Measurements from ENCODE around the gene ZNRF2. TPM values are rescaled to one million over a fixed set of nuclear protein-coding genes. Genes with fewer than 3 reads are reported as not detected.

The ZNRF2 gene
- total RNA-seq, 2 donors from 2014 or later, result 20.2 to 29.4 TPM

GRCh38 chr7:30244340-30244739, 40.1 kb upstream of the ZNRF2 start:
- H3K4me1 ChIP-seq (ENCODE audit: control insufficient read depth in 1 of 2, low read depth in 2 of 2), result peaks cover 0 to 4% of the 10 kb centered on the region in 2 donors
- DNase-seq (ENCODE audit: low spot score) (no peak), ATAC-seq (ENCODE audit: insufficient number of reproducible peaks, low FRiP score, low read depth) (no peak)
- H3K27me3 ChIP-seq (replicated peaks; ENCODE audit: insufficient read depth), result no peaks in the 10 kb centered on the region
- no peak overlapping the region for H3K4me3 ChIP-seq
- no peaks in the 10 kb centered on the region for H3K36me3 ChIP-seq
- TF ChIP-seq CTCF (IDR thresholded peaks at IDR 0.05), result no peak
- H3K27ac ChIP-seq, result no peak overlapping the region
- H3K9me3 ChIP-seq, result no peaks in the 10 kb centered on the region

GRCh38 chr7:30245913-30246312, 38.5 kb upstream of the ZNRF2 start:
- DNase-seq (ENCODE audit: low spot score), result no peak
- Histone ChIP-seq H3K9me3 (no peaks in the 10 kb centered on the region), H3K36me3 (no peaks in the 10 kb centered on the region), H3K27me3 (replicated peaks; ENCODE audit: insufficient read depth) (no peaks in the 10 kb centered on the region), H3K4me1 (ENCODE audit: control insufficient read depth in 1 of 2, low read depth in 2 of 2) (peaks cover 0 to 5% of the 10 kb centered on the region in 2 donors), H3K4me3 (no peak overlapping the region), H3K27ac (no peak overlapping the region)
- TF ChIP-seq CTCF (IDR thresholded peaks at IDR 0.05), result no peak
- no peak for ATAC-seq (ENCODE audit: insufficient number of reproducible peaks, low FRiP score, low read depth)

- Histone ChIP-seq H3K36me3 (no peaks in the 10 kb centered on the region), H3K9me3 (no peaks in the 10 kb centered on the region), H3K27ac (no peak overlapping the region), H3K27me3 (replicated peaks; ENCODE audit: insufficient read depth) (no peaks in the 10 kb centered on the region), H3K4me1 (ENCODE audit: control insufficient read depth in 1 of 2, low read depth in 2 of 2) (peaks cover 0 to 5% of the 10 kb centered on the region in 2 donors), H3K4me3 (no peak overlapping the region)
- no peak for TF ChIP-seq CTCF (IDR thresholded peaks at IDR 0.05)
- ATAC-seq (ENCODE audit: insufficient number of reproducible peaks, low FRiP score, low read depth) (no peak), DNase-seq (ENCODE audit: low spot score) (no peak)
Measured at GRCh38 chr7:30246392-30246791, 38.0 kb upstream of the ZNRF2 start.

GRCh38 chr7:30247541-30248401, 36.6 kb upstream of the ZNRF2 start:
- DNase-seq (ENCODE audit: low spot score) (no peak), ATAC-seq (ENCODE audit: insufficient number of reproducible peaks, low FRiP score, low read depth) (no peak)
- TF ChIP-seq CTCF (IDR thresholded peaks at IDR 0.05), result no peak
- no peaks in the 10 kb centered on the region for H3K36me3 ChIP-seq
- peaks cover 0 to 7% of the 10 kb centered on the region in 2 donors for H3K4me1 ChIP-seq (ENCODE audit: control insufficient read depth in 1 of 2, low read depth in 2 of 2)
- H3K4me3 ChIP-seq, result no peak overlapping the region
- no peaks in the 10 kb centered on the region for H3K9me3 ChIP-seq
- H3K27ac ChIP-seq, result no peak overlapping the region
- H3K27me3 ChIP-seq (replicated peaks; ENCODE audit: insufficient read depth), result no peaks in the 10 kb centered on the region

- Histone ChIP-seq H3K27me3 (replicated peaks; ENCODE audit: insufficient read depth) (no peaks in the 10 kb centered on the region), H3K27ac (no peak overlapping the region), H3K9me3 (no peaks in the 10 kb centered on the region), H3K4me1 (ENCODE audit: control insufficient read depth in 1 of 2, low read depth in 2 of 2) (peaks cover 8 to 23% of the 10 kb centered on the region in 2 donors), H3K4me3 (no peak overlapping the region), H3K36me3 (no peaks in the 10 kb centered on the region)
- DNase-seq (ENCODE audit: low spot score) (no peak), ATAC-seq (ENCODE audit: insufficient number of reproducible peaks, low FRiP score, low read depth) (no peak)
- TF ChIP-seq CTCF (IDR thresholded peaks at IDR 0.05), result no peak
Measured at GRCh38 chr7:30249316-30249715, 35.1 kb upstream of the ZNRF2 start.

All from thoracic aorta (tissue), 2 donors.